Astrocyte (in vitro differentiated cells and primary cell): Measurements from ENCODE around the gene EPB41L1.

Source experiments
- CTCF ChIP-seq: IDR thresholded peaks from 2 replicates; pipeline ENCODE4 v1.5.1; 2011; ENCODE audit warnings: low read depth, mild to moderate bottlenecking, inconsistent platforms, low read length, moderate library complexity; ENCODE audit not compliant: insufficient read depth
- EZH2 ChIP-seq: IDR thresholded peaks from 2 replicates; pipeline ENCODE4 v1.6.1; 2012; ENCODE audit warnings: mild to moderate bottlenecking, low read length, inconsistent platforms; ENCODE audit not compliant: insufficient read depth

- TF ChIP-seq CTCF (no peak), EZH2 (no peak)
Measured at GRCh38 chr20:36277546-36277945, 123.0 kb downstream of the EPB41L1 start.
